Adrenal gland (tissue), 12 donors: ENCODE measurements around the gene CEP152. TPM values are rescaled to one million over a fixed set of nuclear protein-coding genes. Genes with fewer than 3 reads are reported as not detected.
"Not testable (repeated sequence)": the region's sequence is repeated elsewhere in the genome, so short reads cannot be mapped to it uniquely, and the experiment has no call there.

Experiments
- DNase-seq, 7 donors: peaks; one replicate each; pipeline ENCODE4 v3.0.0-alpha.2; 2019 to 2020
- H3K27ac ChIP-seq, 5 donors: fragments of 200-600 bp; sonication (generic) in 4 of 5; 1 replicate in 3 of 5; 2 replicates in 2 of 5; pipeline versions ENCODE4 v1.5.1 to v1.8.0; 2016 to 2020; ENCODE audit warnings: mild to moderate bottlenecking in 1 of 5
- H3K27me3 ChIP-seq: fragments of 200-600 bp; 2 replicates; pipeline ENCODE4 v1.8.0; 2021
- H3K36me3 ChIP-seq, 2 donors: fragments of 200-600 bp; replicated peaks in 1 of 2; 1 replicate in 1 of 2; 2 replicates in 1 of 2; pipeline versions ENCODE4 v1.5.1 to v1.8.0; 2018 to 2022
- H3K4me1 ChIP-seq, 2 donors: fragments of 200-600 bp; replicated peaks in 1 of 2; 1 replicate in 1 of 2; 2 replicates in 1 of 2; pipeline versions ENCODE4 v1.5.1 to v1.8.0; 2018 to 2021
- H3K4me3 ChIP-seq, 4 donors: fragments of 200-600 bp; sonication (generic) in 3 of 4; one replicate each; pipeline ENCODE4 v1.5.1; 2016 to 2018
- H3K9me3 ChIP-seq, 3 donors: fragments of 200-600 bp; sonication (generic) in 1 of 3; replicated peaks in 1 of 3; 1 replicate in 2 of 3; 2 replicates in 1 of 3; pipeline versions ENCODE4 v1.5.1 to v1.8.0; 2016 to 2021
- POLR2A ChIP-seq, 2 donors: fragments of 450-650 bp; IDR thresholded peaks; one replicate each; pipeline ENCODE4 v1.6.1; 2017; ENCODE audit warnings: antibody characterized with exemption in 2 of 2, mild to moderate bottlenecking in 2 of 2, moderate library complexity in 1 of 2
- WGBS, 4 donors: extraction: QIAGEN DNeasy Blood & Tissue Kit in 2 of 4; methylation state at CpG; one replicate each; pipeline versions ENCODE4 v1.1.5 to v1.1.7; 2013 to 2017; 5-methylcytosine and 5-hydroxymethylcytosine counted together
- intact Hi-C, 2 donors: fragments of 100-400 bp; cut with DNase I; formaldehyde crosslinking; loops; one replicate each; pipeline versions ENCODE4 v1.14.1 to v1.15.0; 2022 to 2023
- polyA plus RNA-seq, 3 donors: library from polyadenylated mRNA; stranded (reverse); fragments of 200-250 nt in 2 of 3; fragments of 350-450 nt in 1 of 3; fragmentation: Illumina TruSeq in 1 of 3; extraction: RNeasy Lipid Tissue Mini Kit (QIAGEN cat#74804) in 1 of 3; gene quantifications; one replicate each; pipeline ENCODE4 v1.2.3, GENCODE V29; 2013 to 2014
- total RNA-seq, 9 donors: library from RNA; depleted of rRNA in 4 of 9; stranded (reverse); fragments of >200 nt in 4 of 9; fragments of 120-200 nt in 1 of 9; fragmentation: NEBNext Ultra II Directional in 1 of 9; extraction: Animal tissue kit (Norgen Biotek cat#: 25700) in 1 of 9; gene quantifications; one replicate each; pipeline versions ENCODE4 v1.1.0 to v1.2.4, GENCODE V29; 2013 to 2023
- TF ChIP-seq, protein P1 (sequence below), 6 experiments: fragments of 450-650 bp in 4 of 6; fragments of 200-600 bp in 2 of 6; sonication (generic) in 1 of 6; IDR thresholded peaks; 1 replicate in 5 of 6; 2 replicates in 1 of 6; pipeline versions ENCODE4 v1.5.1 to v1.8.0; 2016 to 2021; ENCODE audit warnings: antibody characterized with exemption in 6 of 6, mild to moderate bottlenecking in 2 of 6, moderate library complexity in 1 of 6
- donor health status: healthy with polysubstance abuse.
- donor health status: Bipolar disorder and iron deficiency.
- donor health status: DM: yes; HTN: yes; CAD: no.
- donor health status: DM: no; HTN: no; CAD: no.
- donor health status: DM: no; HTN: no; CAD: no.
- donor health status: DM: yes; HTN: yes; CAD: no.

Gene CEP152
- total and polyA plus RNA-seq, 12 donors: 1.2 to 14.4 (median 3.3) TPM

DNA sequence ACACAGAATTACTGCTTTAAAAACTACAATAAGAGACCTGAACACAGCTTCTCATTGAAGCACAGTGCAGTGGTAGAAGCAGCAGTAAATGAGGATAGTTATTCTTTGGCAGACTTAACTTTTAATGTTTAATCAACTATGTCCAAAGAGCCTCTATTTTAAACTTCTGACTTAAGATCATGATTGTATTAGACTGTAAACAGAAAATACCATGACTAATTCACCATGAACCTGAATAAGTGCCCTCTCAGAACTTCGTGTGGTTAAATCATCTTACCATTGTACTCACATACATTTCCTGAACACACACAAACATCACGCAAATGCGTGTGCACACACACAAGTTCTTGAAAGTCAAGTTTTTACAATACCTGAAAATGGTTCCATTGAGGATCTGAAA, 13.9 kb downstream of the CEP152 start:
- H3K36me3 ChIP-seq: no peaks in the 10 kb centered on the region
- H3K27me3 ChIP-seq: no peaks in the 10 kb centered on the region
- peaks cover 0 to 19% of the 10 kb centered on the region in 2 donors for H3K4me1 ChIP-seq
- intact Hi-C loops: no loop called here
- no peak overlapping the region for H3K4me3 ChIP-seq
- no peak for DNase-seq
- TF ChIP-seq POLR2A (IDR thresholded peaks at IDR 0.05): no peak
- TF ChIP-seq, protein P1, sequence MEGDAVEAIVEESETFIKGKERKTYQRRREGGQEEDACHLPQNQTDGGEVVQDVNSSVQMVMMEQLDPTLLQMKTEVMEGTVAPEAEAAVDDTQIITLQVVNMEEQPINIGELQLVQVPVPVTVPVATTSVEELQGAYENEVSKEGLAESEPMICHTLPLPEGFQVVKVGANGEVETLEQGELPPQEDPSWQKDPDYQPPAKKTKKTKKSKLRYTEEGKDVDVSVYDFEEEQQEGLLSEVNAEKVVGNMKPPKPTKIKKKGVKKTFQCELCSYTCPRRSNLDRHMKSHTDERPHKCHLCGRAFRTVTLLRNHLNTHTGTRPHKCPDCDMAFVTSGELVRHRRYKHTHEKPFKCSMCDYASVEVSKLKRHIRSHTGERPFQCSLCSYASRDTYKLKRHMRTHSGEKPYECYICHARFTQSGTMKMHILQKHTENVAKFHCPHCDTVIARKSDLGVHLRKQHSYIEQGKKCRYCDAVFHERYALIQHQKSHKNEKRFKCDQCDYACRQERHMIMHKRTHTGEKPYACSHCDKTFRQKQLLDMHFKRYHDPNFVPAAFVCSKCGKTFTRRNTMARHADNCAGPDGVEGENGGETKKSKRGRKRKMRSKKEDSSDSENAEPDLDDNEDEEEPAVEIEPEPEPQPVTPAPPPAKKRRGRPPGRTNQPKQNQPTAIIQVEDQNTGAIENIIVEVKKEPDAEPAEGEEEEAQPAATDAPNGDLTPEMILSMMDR (IDR thresholded peaks at IDR 0.05): no peak
- H3K27ac ChIP-seq: no peak overlapping the region
- 75 to 88% (median 83%) methylated on average over 3 of the region's 3 CpGs for WGBS, 4 donors
- peaks cover 0 to 8% (median 0%) of the 10 kb centered on the region in 3 donors for H3K9me3 ChIP-seq

DNA sequence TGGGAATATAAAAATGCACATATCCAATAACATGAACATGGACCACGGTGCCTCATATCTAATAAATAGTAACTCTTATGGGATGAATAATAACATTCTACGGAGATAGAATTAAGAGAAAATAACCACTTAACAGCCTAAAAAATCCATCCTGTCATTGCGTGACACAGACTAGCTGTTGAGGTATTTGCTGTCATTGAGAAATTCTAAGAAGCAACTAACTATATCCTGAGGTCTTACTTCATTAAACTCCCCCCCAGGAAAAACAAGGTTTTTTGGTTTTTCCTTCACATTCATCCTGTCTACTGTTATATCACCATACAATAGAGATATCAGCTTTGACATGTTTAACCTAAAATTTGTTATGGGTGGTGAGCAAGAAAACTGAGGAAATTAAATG, 14.3 kb downstream of the CEP152 start:
- Histone ChIP-seq H3K4me3 (no peak overlapping the region), H3K27ac (no peak overlapping the region), H3K9me3 (peaks cover 0 to 8% (median 0%) of the 10 kb centered on the region in 3 donors), H3K4me1 (peaks cover 0 to 19% of the 10 kb centered on the region in 2 donors), H3K36me3 (no peaks in the 10 kb centered on the region), H3K27me3 (no peaks in the 10 kb centered on the region)
- no peak for TF ChIP-seq POLR2A (IDR thresholded peaks at IDR 0.05)
- TF ChIP-seq, protein P1 (IDR thresholded peaks at IDR 0.05): no peak
- 95 to 100% (median 97%) methylated on average over 3 of the region's 3 CpGs for WGBS, 4 donors
- no peak for DNase-seq
- intact Hi-C loops: no loop called here

DNA sequence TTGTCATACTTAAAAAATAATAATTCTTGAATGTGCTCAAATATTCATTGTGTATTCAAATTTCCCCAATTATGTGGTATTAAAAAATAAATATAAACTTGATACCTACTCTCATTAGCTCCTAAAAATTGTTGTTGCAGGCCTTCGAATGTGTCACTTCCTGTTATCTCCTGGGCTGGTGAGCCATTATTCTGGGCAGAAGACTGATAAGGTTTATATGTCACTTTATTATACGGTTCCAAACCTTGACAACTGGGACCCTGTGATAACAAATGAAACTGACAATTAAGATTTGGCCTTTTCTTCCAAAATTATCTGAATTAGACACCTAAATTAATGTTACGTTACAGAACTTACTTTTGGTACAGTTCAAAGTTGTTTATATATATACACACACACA, 15.0 kb downstream of the CEP152 start:
- WGBS, 4 donors: 79 to 82% (median 81%) methylated on average over 3 of the region's 3 CpGs
- intact Hi-C loops: no loop called here

DNA sequence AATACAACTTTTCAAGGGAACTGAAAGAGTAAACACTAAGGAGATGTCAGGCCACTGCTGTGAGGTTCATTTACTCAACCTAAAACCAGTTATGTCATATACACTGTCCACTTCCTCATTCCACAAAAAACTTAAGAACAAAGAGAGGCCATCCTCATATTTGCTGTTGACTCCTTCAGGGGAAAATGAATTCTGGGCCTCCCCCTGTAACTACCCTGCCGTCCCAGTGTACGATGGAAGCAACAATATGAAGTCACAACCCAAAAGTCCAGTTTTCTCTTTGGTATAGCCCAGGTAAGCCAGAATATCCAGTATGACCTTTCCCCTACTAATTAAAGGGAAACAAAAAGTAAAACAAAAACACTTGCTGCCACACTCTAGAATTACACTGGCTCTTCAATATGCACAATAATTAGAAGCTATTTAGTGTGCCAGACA, 16.2 kb downstream of the CEP152 start:
- TF ChIP-seq POLR2A (IDR thresholded peaks at IDR 0.05): no peak
- Histone ChIP-seq H3K27ac (peak overlapping the region in 2 of 5 donors; percentile 13 to 48), H3K27me3 (no peaks in the 10 kb centered on the region), H3K9me3 (peaks cover 0 to 8% (median 0%) of the 10 kb centered on the region in 3 donors), H3K4me3 (peak overlapping the region in 1 of 4 donors; percentile 16), H3K36me3 (no peaks in the 10 kb centered on the region), H3K4me1 (peaks cover 0 to 13% of the 10 kb centered on the region in 2 donors)
- 79 to 96% (median 79%) methylated on average over 2 of the region's 2 CpGs for WGBS, 4 donors
- no peak for DNase-seq
- intact Hi-C loops: no loop called here

More for the DNA sequence above, 15.0 kb downstream of the CEP152 start:
- H3K9me3 ChIP-seq: peaks cover 0 to 8% (median 0%) of the 10 kb centered on the region in 3 donors
- no peak overlapping the region for H3K4me3 ChIP-seq
- no peak overlapping the region for H3K27ac ChIP-seq
- peaks cover 0 to 17% of the 10 kb centered on the region in 2 donors for H3K4me1 ChIP-seq
- no peak for DNase-seq
- H3K27me3 ChIP-seq: no peaks in the 10 kb centered on the region
- no peaks in the 10 kb centered on the region for H3K36me3 ChIP-seq
- no peak for TF ChIP-seq POLR2A (IDR thresholded peaks at IDR 0.05)

DNA sequence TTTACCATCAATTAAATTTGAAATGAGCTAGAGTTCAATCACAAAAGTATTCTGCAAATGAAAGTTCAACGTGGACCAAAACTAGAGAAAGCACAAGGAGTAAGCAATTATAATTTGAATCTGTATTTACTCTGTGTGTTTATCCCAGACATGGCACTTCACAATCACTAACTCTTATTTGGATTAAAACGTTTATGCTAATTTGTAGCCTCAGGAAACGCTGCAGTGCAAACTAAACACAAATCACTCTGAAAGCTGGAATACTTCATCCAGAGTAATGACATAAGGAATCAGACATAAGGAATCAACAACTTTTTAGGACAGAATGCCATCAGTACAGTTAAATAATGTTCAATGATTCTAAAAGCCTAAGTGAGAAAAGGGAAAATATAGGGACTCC, 18.5 kb downstream of the CEP152 start:
- intact Hi-C loops: no loop called here
- H3K27me3 ChIP-seq: no peaks in the 10 kb centered on the region
- no peak overlapping the region for H3K4me3 ChIP-seq
- H3K4me1 ChIP-seq: peaks cover 0 to 13% of the 10 kb centered on the region in 2 donors
- 54 to 83% (median 60%) methylated on average over 3 of the region's 3 CpGs for WGBS, 4 donors
- H3K9me3 ChIP-seq: peaks cover 0 to 8% (median 0%) of the 10 kb centered on the region in 3 donors
- no peaks in the 10 kb centered on the region for H3K36me3 ChIP-seq
- no peak for DNase-seq
- no peak for TF ChIP-seq POLR2A (IDR thresholded peaks at IDR 0.05)
- H3K27ac ChIP-seq: no peak overlapping the region

DNA sequence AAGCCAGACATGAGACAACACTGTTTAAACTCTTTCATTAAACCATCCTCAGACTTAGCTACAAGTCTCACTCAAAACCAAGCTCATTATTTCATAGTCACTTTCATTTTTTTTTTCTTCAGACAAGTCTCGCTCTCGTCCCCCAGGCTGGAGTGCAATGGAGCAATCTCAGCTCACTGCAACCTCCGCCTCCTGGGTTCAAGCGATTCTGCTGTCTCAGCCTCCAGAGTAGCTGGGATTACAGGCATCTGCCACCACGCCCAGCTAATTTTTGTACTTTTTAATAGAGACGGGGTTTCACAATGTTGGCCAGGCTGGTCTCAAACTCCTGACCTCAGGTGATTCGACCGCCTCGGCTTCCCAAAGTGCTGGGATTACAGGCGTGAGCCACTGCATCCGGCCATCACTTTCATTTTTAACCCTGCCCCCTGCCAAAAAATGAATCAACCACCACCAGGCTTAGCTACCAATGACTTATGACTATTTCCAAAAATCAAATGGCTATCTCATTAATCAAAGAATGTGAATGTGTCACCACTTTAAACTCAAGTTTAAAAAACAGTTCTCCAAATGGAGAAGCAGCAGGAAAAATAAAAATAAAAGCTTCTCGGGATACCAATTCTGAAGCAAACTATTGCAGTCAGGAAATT, 20.3 kb downstream of the CEP152 start:
- peak in 1 of 7 donors; percentile 7 for DNase-seq
- intact Hi-C loops, H3K27me3 ChIP-seq, H3K9me3 ChIP-seq, H3K36me3 ChIP-seq, H3K4me3 ChIP-seq, H3K27ac ChIP-seq: not testable (repeated sequence)
- WGBS, 4 donors: 81 to 92% (median 86%) methylated on average over 12 of the region's 12 CpGs
- H3K4me1 ChIP-seq: peaks cover 0 to 11% of the 10 kb centered on the region in 2 donors
